Endodermal cell (in vitro differentiated cells): ENCODE results near the gene SCGB1D1. TPM values are rescaled to one million over a fixed set of nuclear protein-coding genes. Genes with fewer than 3 reads are reported as not detected.
"Not testable (repeated sequence)": the region's sequence is repeated elsewhere in the genome, so short reads cannot be mapped to it uniquely, and the experiment has no call there.

Experiments
- DNase-seq: peaks from one replicate; pipeline ENCODE4 v3.0.0-alpha.2; 2017
- H3K27ac ChIP-seq: 2 replicates; pipeline ENCODE4 v1.5.1; 2013; ENCODE audit warnings: mild to moderate bottlenecking, low read depth, low read length, moderate library complexity
- H3K27me3 ChIP-seq: 2 replicates; pipeline ENCODE4 v1.6.1; 2013; ENCODE audit warnings: mild to moderate bottlenecking, low read length, moderate library complexity; ENCODE audit not compliant: insufficient read depth, control insufficient read depth, poor library complexity, severe bottlenecking
- H3K36me3 ChIP-seq: 2 replicates; pipeline ENCODE4 v1.7.0; 2013; ENCODE audit warnings: mild to moderate bottlenecking, low read length, moderate library complexity; ENCODE audit not compliant: control insufficient read depth, insufficient read depth
- H3K4me1 ChIP-seq: one replicate; pipeline ENCODE4 v1.7.0; 2013; ENCODE audit warnings: low read length; ENCODE audit not compliant: control insufficient read depth, insufficient read depth
- H3K4me3 ChIP-seq: 2 replicates; pipeline ENCODE4 v1.5.1; 2013; ENCODE audit warnings: mild to moderate bottlenecking, low read length, moderate library complexity
- H3K9ac ChIP-seq: 2 replicates; pipeline ENCODE4 v1.6.1; 2013; ENCODE audit warnings: mild to moderate bottlenecking, low read length, moderate library complexity; ENCODE audit not compliant: poor library complexity, severe bottlenecking; ENCODE audit errors: extremely low read depth
- H3K9me3 ChIP-seq: 2 replicates; pipeline ENCODE4 v1.6.1; 2013; ENCODE audit warnings: mild to moderate bottlenecking, low read length, moderate library complexity; ENCODE audit not compliant: control insufficient read depth
- H3K27ac Mint-ChIP-seq: 2 replicates; pipeline ENCODE4 v1.8.0; 2020; ENCODE audit warnings: mixed read lengths
- H3K27me3 Mint-ChIP-seq: 2 replicates; pipeline ENCODE4 v1.8.0; 2021; ENCODE audit warnings: mild to moderate bottlenecking, mixed read lengths; ENCODE audit not compliant: insufficient read depth
- H3K36me3 Mint-ChIP-seq: 2 replicates; pipeline ENCODE4 v1.8.0; 2020; ENCODE audit warnings: low read depth, mixed read lengths
- H3K4me1 Mint-ChIP-seq: 2 replicates; pipeline ENCODE4 v1.8.0; 2020; ENCODE audit warnings: mixed read lengths
- H3K4me3 Mint-ChIP-seq: 2 replicates; pipeline ENCODE4 v1.8.0; 2020; ENCODE audit warnings: mild to moderate bottlenecking, moderate library complexity, mixed read lengths
- H3K9me3 Mint-ChIP-seq: 2 replicates; pipeline ENCODE4 v1.8.0; 2020; ENCODE audit warnings: mild to moderate bottlenecking, mixed read lengths
- WGBS, 2 experiments: methylation state at CpG; one replicate each; pipeline versions ENCODE4 v1.1.5 to v1.1.7; 2013; ENCODE audit warnings: missing lambda C conversion rate in 2 of 2, mixed read lengths in 1 of 2; ENCODE audit not compliant: insufficient coverage in 1 of 2, insufficient read length in 1 of 2; 5-methylcytosine and 5-hydroxymethylcytosine counted together
- total RNA-seq, 2 donors: library from RNA; stranded (reverse); fragmentation: NEBNext Ultra II Directional in 1 of 2; extraction: Animal tissue kit (Norgen Biotek cat#: 25700) in 1 of 2; gene quantifications; 2 replicates in 1 of 2; 3 replicates in 1 of 2; pipeline ENCODE4 v1.2.1, GENCODE V29; 2021
- TF ChIP-seq, protein P1 (sequence below): fragments of 200-600 bp; sonication (generic); conservative IDR thresholded peaks from 2 replicates; pipeline ENCODE4 v1.5.0; 2021; ENCODE audit warnings: antibody characterized with exemption, mild to moderate bottlenecking

The SCGB1D1 gene
- total RNA-seq, 2 donors from 2014 or later = not detected

DNA sequence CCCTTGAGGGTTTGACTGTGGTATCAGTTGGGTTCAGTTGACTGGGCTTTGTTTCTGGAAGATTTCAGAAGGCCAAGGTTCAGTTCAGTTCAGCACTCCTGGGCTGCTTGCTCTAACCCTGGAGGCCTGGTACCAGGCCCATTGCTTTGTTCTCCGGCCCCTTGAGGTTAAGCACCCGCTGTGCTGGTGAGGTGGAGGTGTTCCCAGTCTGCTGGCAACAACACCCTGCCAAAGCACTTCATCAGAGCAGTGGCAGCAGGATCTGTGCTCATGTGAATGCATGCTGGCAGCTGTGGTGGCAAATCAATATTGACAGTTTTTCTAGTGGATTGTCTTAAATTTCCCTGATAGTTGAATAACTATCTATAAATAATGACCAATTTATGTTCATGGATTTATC lies 3.8 kb upstream of the SCGB1D1 start:
- Histone ChIP-seq H3K4me1 (no peaks in the 10 kb centered on the region), H3K9me3 (no peaks in the 10 kb centered on the region), H3K36me3 (no peaks in the 10 kb centered on the region), H3K27ac (no peak overlapping the region), H3K9ac (no peak overlapping the region), H3K4me3 (no peak overlapping the region), H3K27me3 (peaks cover 2% of the 10 kb centered on the region)
- DNase-seq = peak; percentile 47
- no peaks in the 10 kb centered on the region for H3K4me1 Mint-ChIP-seq
- H3K36me3 Mint-ChIP-seq = no peaks in the 10 kb centered on the region
- no peak overlapping the region for H3K27ac Mint-ChIP-seq
- peaks cover 7% of the 10 kb centered on the region for H3K27me3 Mint-ChIP-seq
- TF ChIP-seq, protein P1, sequence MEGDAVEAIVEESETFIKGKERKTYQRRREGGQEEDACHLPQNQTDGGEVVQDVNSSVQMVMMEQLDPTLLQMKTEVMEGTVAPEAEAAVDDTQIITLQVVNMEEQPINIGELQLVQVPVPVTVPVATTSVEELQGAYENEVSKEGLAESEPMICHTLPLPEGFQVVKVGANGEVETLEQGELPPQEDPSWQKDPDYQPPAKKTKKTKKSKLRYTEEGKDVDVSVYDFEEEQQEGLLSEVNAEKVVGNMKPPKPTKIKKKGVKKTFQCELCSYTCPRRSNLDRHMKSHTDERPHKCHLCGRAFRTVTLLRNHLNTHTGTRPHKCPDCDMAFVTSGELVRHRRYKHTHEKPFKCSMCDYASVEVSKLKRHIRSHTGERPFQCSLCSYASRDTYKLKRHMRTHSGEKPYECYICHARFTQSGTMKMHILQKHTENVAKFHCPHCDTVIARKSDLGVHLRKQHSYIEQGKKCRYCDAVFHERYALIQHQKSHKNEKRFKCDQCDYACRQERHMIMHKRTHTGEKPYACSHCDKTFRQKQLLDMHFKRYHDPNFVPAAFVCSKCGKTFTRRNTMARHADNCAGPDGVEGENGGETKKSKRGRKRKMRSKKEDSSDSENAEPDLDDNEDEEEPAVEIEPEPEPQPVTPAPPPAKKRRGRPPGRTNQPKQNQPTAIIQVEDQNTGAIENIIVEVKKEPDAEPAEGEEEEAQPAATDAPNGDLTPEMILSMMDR = no peak
- 85% methylated on average over 2 of the region's 2 CpGs; no CpG with 5 or more reads in 1 of the 2 experiments for WGBS, 2 experiments
- no peak overlapping the region for H3K4me3 Mint-ChIP-seq
- no peaks in the 10 kb centered on the region for H3K9me3 Mint-ChIP-seq

DNA sequence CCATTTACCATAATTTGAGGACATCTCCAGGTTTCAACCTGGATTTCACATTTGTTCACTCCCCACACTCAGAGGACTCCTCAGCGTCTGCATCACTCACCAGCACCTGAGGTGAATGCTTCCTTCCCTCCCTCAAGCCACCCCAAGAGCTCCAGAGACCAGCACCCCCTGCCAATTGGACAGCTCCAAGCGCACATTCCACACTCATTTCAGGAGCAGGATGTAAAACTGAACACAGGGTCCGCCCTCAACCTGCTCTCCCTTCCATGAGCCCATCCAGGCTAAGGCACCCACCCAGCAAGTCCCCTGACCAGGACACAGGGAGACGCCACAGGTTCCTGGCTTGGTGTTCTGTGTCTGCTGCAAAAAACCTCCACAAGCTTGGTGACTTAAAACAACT lies 3.9 kb downstream of the SCGB1D1 start:
- no peaks in the 10 kb centered on the region for H3K36me3 ChIP-seq
- H3K9me3 ChIP-seq = no peaks in the 10 kb centered on the region
- H3K27ac ChIP-seq = no peak overlapping the region
- no peak overlapping the region for H3K4me3 ChIP-seq
- 84 to 89% methylated on average over 3 to 4 of the region's 4 CpGs for WGBS, 2 experiments
- Mint-ChIP-seq H3K36me3 (no peaks in the 10 kb centered on the region), H3K4me1 (peaks cover 15% of the 10 kb centered on the region), H3K27ac (no peak overlapping the region), H3K9me3 (no peaks in the 10 kb centered on the region), H3K4me3 (no peak overlapping the region), H3K27me3 (peaks cover 4% of the 10 kb centered on the region)
- H3K27me3 ChIP-seq = peaks cover 12% of the 10 kb centered on the region
- no peaks in the 10 kb centered on the region for H3K4me1 ChIP-seq
- TF ChIP-seq, protein P1 = no peak
- H3K9ac ChIP-seq = no peak overlapping the region
- peak; percentile 84 for DNase-seq

DNA sequence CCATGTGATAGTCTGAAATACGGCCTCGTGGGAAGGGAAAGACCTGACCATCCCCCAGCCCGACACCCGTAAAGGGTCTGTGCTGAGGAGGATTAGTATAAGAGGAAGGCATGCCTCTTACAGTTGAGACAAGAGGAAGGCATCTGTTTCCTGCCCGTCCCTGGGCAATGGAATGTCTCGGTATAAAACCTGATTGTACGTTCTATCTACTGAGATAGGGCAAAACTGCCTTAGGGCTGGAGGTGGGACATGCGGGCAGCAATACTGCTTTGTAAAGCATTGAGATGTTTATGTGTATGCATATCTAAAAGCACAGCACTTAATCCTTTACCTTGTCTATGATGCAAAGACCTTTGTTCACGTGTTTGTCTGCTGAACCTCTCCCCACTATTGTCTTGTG lies 5.0 kb downstream of the SCGB1D1 start:
- H3K27ac Mint-ChIP-seq, H3K36me3 Mint-ChIP-seq, DNase-seq, H3K36me3 ChIP-seq, H3K4me3 Mint-ChIP-seq, H3K27me3 Mint-ChIP-seq, H3K9ac ChIP-seq, H3K9me3 Mint-ChIP-seq, H3K27ac ChIP-seq, H3K4me1 ChIP-seq, H3K9me3 ChIP-seq, H3K4me3 ChIP-seq: not testable (repeated sequence)
- WGBS, 2 experiments = 18 to 40% methylated on average over 1 to 3 of the region's 9 CpGs
- H3K27me3 ChIP-seq = peaks cover 12% of the 10 kb centered on the region
- H3K4me1 Mint-ChIP-seq = peaks cover 15% of the 10 kb centered on the region

DNA sequence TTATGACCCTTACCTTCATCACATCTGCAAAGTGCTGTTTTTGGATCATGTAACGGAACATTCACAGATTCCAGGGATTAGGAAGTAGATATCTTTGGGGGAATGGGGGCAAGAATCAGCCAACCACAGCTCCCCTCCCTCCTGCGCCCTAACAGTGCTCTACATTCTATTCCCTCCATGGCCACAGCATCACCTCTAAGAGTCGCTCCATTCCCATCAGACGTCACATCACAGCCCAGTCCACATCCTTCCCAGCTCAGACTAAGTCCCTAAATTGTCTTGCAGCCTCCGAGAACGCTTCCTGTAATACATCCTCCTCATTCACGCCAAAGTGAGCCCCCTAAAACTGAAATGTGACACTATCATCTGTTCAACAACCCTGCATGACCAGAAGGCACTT lies 5.9 kb downstream of the SCGB1D1 start:
- H3K9me3 Mint-ChIP-seq = no peaks in the 10 kb centered on the region
- H3K27ac Mint-ChIP-seq = no peak overlapping the region
- no peaks in the 10 kb centered on the region for H3K36me3 Mint-ChIP-seq
- H3K4me1 Mint-ChIP-seq = peaks cover 15% of the 10 kb centered on the region
- Histone ChIP-seq H3K36me3 (no peaks in the 10 kb centered on the region), H3K4me3 (no peak overlapping the region), H3K4me1 (no peaks in the 10 kb centered on the region), H3K27me3 (peaks cover 12% of the 10 kb centered on the region), H3K9me3 (no peaks in the 10 kb centered on the region), H3K27ac (no peak overlapping the region), H3K9ac (no peak overlapping the region)
- TF ChIP-seq, protein P1 = peak; percentile 37
- no peak for DNase-seq
- 90 to 91% methylated on average over 4 to 7 of the region's 7 CpGs for WGBS, 2 experiments
- no peak overlapping the region for H3K4me3 Mint-ChIP-seq
- H3K27me3 Mint-ChIP-seq = no peaks in the 10 kb centered on the region

DNA sequence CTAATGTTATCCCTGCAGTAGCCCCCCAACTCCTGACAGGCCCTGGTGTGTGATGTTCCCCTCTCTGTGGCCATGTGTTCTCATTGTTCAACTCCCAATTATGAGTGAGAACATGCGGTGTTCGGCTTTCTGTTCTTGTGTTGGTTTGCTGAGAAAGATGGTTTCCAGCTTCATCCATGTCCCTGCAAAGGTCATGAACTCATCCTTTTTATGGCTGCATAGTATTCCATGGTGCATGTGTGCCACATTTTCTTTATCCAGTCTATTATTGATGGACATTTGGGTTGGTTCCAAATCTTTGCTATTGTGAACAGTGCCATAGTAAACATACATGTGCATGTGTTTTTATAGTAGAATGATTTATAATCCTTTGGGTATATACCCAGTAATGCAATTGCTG lies 7.4 kb downstream of the SCGB1D1 start:
- H3K4me3 ChIP-seq, H3K4me1 ChIP-seq, H3K27ac ChIP-seq, H3K9ac ChIP-seq, H3K4me3 Mint-ChIP-seq, H3K9me3 ChIP-seq, H3K36me3 ChIP-seq, H3K27ac Mint-ChIP-seq, H3K36me3 Mint-ChIP-seq, H3K27me3 Mint-ChIP-seq, H3K9me3 Mint-ChIP-seq, DNase-seq, H3K27me3 ChIP-seq: not testable (repeated sequence)
- 72 to 90% methylated on average over 2 of the region's 2 CpGs for WGBS, 2 experiments
- peaks cover 15% of the 10 kb centered on the region for H3K4me1 Mint-ChIP-seq
